GM12891 (cell line): ENCODE measurements around the gene SART3.

Source experiments
- POLR2A ChIP-seq: IDR thresholded peaks from 2 replicates; pipeline ENCODE4 v1.6.1; 2011; ENCODE audit warnings: low read depth, low read length, control low read depth
- POLR2AphosphoS5 ChIP-seq: IDR thresholded peaks from 2 replicates; pipeline ENCODE4 v1.6.1; 2011; ENCODE audit warnings: low read depth, low read length, control low read depth
- TAF1 ChIP-seq: IDR thresholded peaks from 2 replicates; pipeline ENCODE4 v1.6.1; 2011; ENCODE audit warnings: low read depth, low read length, control low read depth

GRCh38 chr12:108484845-108485244, 76.1 kb downstream of the SART3 start:
- no peak for TF ChIP-seq POLR2A
- no peak for TF ChIP-seq POLR2AphosphoS5
- TF ChIP-seq TAF1 = no peak
